Stomach smooth muscle (tissue), 2 donors: ENCODE results near the gene PPFIBP2.

Experiments used
- H3K27ac ChIP-seq: one replicate; pipeline ENCODE4 v1.7.0; 2013; ENCODE audit warnings: mild to moderate bottlenecking, low read length, inconsistent platforms
- H3K27me3 ChIP-seq, 2 donors: one replicate each; pipeline ENCODE4 v1.7.0; 2013; ENCODE audit warnings: low read length in 2 of 2; ENCODE audit not compliant: insufficient read depth in 2 of 2, control insufficient read depth in 1 of 2
- H3K36me3 ChIP-seq, 2 donors: one replicate each; pipeline ENCODE4 v1.7.0; 2013; ENCODE audit warnings: low read length in 2 of 2; ENCODE audit not compliant: control insufficient read depth in 2 of 2, insufficient read depth in 2 of 2
- H3K4me1 ChIP-seq: one replicate; pipeline ENCODE4 v1.7.0; 2013; ENCODE audit warnings: low read length; ENCODE audit not compliant: control insufficient read depth, insufficient read depth
- H3K4me3 ChIP-seq, 2 donors: one replicate each; pipeline ENCODE4 v1.7.0; 2013; ENCODE audit warnings: low read length in 2 of 2
- H3K9ac ChIP-seq, 2 donors: one replicate each; pipeline ENCODE4 v1.7.0; 2013; ENCODE audit warnings: low read length in 2 of 2, mild to moderate bottlenecking in 1 of 2
- H3K9me3 ChIP-seq, 2 donors: one replicate each; pipeline ENCODE4 v1.7.0; 2013; ENCODE audit warnings: low read length in 2 of 2; ENCODE audit not compliant: control insufficient read depth in 2 of 2
- donor health status: healthy.
- donor health status: Pancreatic carcinoma.

The PPFIBP2 gene

DNA sequence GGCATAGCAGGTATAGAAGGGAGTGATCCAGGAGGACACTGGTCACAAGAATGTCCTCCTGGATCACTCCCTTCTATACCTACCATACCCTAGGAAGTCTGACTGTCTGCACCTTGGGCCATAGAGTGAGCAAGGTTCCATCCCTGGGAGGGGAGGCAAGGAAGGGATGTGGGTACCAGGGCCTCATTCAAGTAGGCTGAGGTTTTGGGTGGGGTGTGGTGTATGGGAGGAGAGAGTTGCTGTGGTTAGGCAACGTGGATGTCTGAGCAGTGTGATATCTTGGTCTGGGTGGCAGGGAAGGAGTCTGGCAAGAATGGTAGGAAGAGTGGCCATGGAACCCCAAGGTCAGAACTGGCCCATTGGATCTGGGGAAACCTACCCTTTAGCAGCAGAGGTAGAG lies 13.2 kb downstream of the PPFIBP2 start:
- H3K9me3 ChIP-seq, result no peaks in the 10 kb centered on the region
- H3K9ac ChIP-seq, result no peak overlapping the region
- no peaks in the 10 kb centered on the region for H3K36me3 ChIP-seq
- no peak overlapping the region for H3K27ac ChIP-seq
- H3K27me3 ChIP-seq, result no peaks in the 10 kb centered on the region
- peaks cover 5% of the 10 kb centered on the region for H3K4me1 ChIP-seq
- no peak overlapping the region for H3K4me3 ChIP-seq

- H3K27me3 ChIP-seq, result no peaks in the 10 kb centered on the region
- no peak overlapping the region for H3K27ac ChIP-seq
- no peaks in the 10 kb centered on the region for H3K36me3 ChIP-seq
- no peak overlapping the region for H3K9ac ChIP-seq
- H3K4me1 ChIP-seq, result peaks cover 5% of the 10 kb centered on the region
- H3K4me3 ChIP-seq, result no peak overlapping the region
- no peaks in the 10 kb centered on the region for H3K9me3 ChIP-seq
Observed at GRCh38 chr11:7528514-7529049, 14.8 kb downstream of the PPFIBP2 start.

DNA sequence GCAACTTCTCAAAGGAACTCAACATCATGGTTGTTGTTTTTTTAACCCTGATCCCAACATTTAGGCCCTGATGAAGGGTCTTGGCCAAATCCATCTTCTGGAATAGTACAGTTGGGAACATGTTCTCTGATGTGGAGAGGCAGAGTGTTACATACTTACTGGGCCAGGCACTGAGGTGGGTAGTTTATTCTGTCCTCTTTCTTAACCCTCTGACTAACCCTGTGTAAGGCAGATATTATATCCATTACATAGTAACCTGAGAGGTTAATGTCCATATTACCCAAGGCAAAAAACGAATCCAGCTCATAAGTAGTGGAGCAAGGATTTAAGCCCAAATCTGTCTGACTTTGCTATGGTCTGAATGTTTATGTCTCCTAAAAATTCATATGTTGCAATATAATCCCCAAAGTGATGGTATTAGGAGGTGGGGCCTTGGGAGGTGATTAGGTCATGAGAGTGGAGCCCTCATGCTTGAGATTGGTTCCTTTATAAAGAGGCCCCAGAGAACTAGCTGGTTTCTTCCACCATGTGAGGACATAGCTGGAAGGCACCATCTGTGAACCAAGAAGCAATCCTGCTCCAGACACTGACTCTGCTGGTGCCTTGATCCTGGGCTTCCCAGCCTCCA lies 16.3 kb downstream of the PPFIBP2 start:
- Histone ChIP-seq H3K4me3 (no peak overlapping the region), H3K36me3 (no peaks in the 10 kb centered on the region), H3K9me3 (no peaks in the 10 kb centered on the region), H3K27ac (no peak overlapping the region), H3K9ac (no peak overlapping the region), H3K4me1 (peaks cover 3% of the 10 kb centered on the region), H3K27me3 (peaks cover 0 to 3% of the 10 kb centered on the region in 2 donors)

GRCh38 chr11:7531011-7531410 lies 17.2 kb downstream of the PPFIBP2 start:
- Histone ChIP-seq H3K27me3 (peaks cover 0 to 3% of the 10 kb centered on the region in 2 donors), H3K4me3 (no peak overlapping the region), H3K4me1 (peaks cover 3% of the 10 kb centered on the region), H3K9me3 (no peaks in the 10 kb centered on the region), H3K36me3 (no peaks in the 10 kb centered on the region), H3K27ac (no peak overlapping the region), H3K9ac (no peak overlapping the region)

DNA sequence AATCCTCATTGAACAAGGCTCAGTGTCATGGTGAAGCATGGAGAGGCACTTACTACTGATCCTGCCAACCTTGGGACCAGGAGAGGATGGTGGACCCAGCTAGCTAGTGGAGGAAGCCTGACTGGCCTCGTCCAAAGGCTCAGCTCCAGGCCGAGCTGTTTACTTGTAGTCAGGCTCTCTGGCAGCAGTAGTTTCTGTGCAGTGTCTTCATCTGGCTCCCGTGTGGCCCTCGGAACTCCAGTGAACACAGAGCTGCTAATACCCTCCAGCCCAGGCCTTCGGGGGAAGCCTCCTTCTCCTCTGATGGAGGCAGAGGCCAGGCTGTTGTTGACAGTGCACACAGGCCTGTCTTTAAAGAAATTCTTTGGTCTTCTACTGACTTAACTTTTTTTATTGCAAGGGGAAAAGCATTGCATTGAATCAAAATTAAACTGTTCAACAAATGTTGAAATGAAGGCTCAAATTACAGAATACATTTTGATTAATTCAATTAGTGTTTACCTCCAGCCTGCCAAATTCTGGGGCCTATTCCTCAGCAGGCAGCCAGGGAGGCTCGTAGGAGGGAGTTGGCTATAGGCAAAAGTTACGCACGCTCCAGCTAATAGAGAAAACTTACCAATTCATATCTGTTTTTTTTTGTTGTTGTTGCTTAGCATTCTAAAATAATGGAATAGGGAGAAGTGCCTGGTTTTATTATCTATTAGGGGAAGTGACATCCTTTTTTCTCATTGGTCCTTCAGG lies 18.8 kb downstream of the PPFIBP2 start:
- Histone ChIP-seq H3K9me3 (no peaks in the 10 kb centered on the region), H3K4me1 (peaks cover 3% of the 10 kb centered on the region), H3K4me3 (no peak overlapping the region), H3K27ac (no peak overlapping the region), H3K9ac (no peak overlapping the region), H3K27me3 (peaks cover 0 to 3% of the 10 kb centered on the region in 2 donors), H3K36me3 (no peaks in the 10 kb centered on the region)

DNA sequence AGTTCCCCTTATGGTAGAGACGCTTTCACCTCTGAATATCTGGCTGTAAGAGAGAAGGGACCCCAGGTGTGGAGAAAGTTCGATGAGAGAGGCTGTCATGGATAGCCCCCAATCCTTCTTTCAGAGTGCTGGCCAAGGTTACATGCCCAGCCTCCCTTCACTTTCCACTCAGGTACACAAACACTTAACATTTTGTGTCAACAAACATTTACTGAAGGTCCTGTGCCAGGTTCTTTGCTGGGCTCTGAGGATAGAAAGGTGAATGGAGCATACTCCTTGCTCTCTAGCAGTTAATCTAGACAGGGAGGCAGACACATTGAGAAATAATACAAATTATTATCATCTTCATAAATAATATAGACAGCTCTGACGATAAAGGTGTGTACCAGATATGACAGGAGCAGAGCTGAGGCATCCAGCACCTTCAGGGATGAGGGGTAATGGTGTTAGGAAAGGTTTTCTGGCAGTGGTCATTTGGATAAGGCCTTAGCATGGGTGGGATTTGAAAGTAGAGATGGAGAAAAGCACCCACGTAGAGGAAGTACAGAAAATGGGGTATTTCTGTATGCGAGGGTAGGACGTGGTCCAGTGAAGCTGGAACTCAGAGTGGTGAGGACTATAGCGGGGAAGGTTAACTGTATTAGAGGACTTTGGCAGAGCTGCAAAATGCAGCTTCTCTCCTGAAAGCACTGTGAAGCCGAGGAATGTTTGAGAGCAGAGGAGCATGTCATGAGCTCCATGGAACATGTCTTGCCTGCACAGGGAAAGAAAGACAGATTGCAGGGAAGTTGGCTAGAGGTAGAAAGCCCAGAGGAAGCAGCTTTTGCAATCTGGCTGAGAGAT lies 19.6 kb downstream of the PPFIBP2 start:
- Histone ChIP-seq H3K4me1 (peaks cover 8% of the 10 kb centered on the region), H3K9ac (no peak overlapping the region), H3K9me3 (no peaks in the 10 kb centered on the region), H3K27me3 (peaks cover 0 to 3% of the 10 kb centered on the region in 2 donors), H3K4me3 (no peak overlapping the region), H3K27ac (no peak overlapping the region), H3K36me3 (no peaks in the 10 kb centered on the region)

- H3K4me1 ChIP-seq, result peaks cover 8% of the 10 kb centered on the region
- H3K9ac ChIP-seq, result no peak overlapping the region
Observed at GRCh38 chr11:7534042-7534378, 20.2 kb downstream of the PPFIBP2 start.

GRCh38 chr11:7536100-7536499 lies 22.3 kb downstream of the PPFIBP2 start:
- Histone ChIP-seq H3K4me3 (no peak overlapping the region), H3K9ac (no peak overlapping the region), H3K27ac (no peak overlapping the region), H3K9me3 (no peaks in the 10 kb centered on the region), H3K36me3 (no peaks in the 10 kb centered on the region), H3K4me1 (peaks cover 8% of the 10 kb centered on the region), H3K27me3 (peaks cover 0 to 3% of the 10 kb centered on the region in 2 donors)

More at GRCh38 chr11:7534042-7534378, 20.2 kb downstream of the PPFIBP2 start:
- Histone ChIP-seq H3K4me3 (no peak overlapping the region), H3K27me3 (peaks cover 0 to 3% of the 10 kb centered on the region in 2 donors), H3K36me3 (no peaks in the 10 kb centered on the region), H3K27ac (no peak overlapping the region), H3K9me3 (no peaks in the 10 kb centered on the region)

GRCh38 chr11:7537265-7537664 lies 23.5 kb downstream of the PPFIBP2 start:
- Histone ChIP-seq H3K27me3 (peaks cover 0 to 3% of the 10 kb centered on the region in 2 donors), H3K9me3 (no peaks in the 10 kb centered on the region), H3K4me1 (peaks cover 8% of the 10 kb centered on the region), H3K36me3 (no peaks in the 10 kb centered on the region), H3K4me3 (no peak overlapping the region), H3K9ac (no peak overlapping the region), H3K27ac (no peak overlapping the region)

- Histone ChIP-seq H3K4me3 (peak overlapping the region in 1 of 2 donors; percentile 8), H3K4me1 (peaks cover 5% of the 10 kb centered on the region), H3K9me3 (no peaks in the 10 kb centered on the region), H3K27me3 (peaks cover 0 to 3% of the 10 kb centered on the region in 2 donors), H3K36me3 (no peaks in the 10 kb centered on the region), H3K9ac (no peak overlapping the region), H3K27ac (no peak overlapping the region)
Observed at GRCh38 chr11:7538031-7538430, 24.2 kb downstream of the PPFIBP2 start.
